COLO829 (cell line): ENCODE data around the gene ACER3.
"Not testable (repeated sequence)": the region's sequence is repeated elsewhere in the genome, so short reads cannot be mapped to it uniquely, and the experiment has no call there.

Experiments used
- DNase-seq: peaks from one replicate; pipeline ENCODE4 v3.0.0; 2012; ENCODE audit warnings: low spot score

The ACER3 gene

GRCh38 chr11:76995081-76995576 is 134.4 kb downstream of the ACER3 start:
- no peak for DNase-seq

GRCh38 chr11:76997512-76997911 is 136.8 kb downstream of the ACER3 start:
- no peak for DNase-seq

- DNase-seq: no peak
Observed at GRCh38 chr11:76999597-76999996, 138.9 kb downstream of the ACER3 start.

- DNase-seq: no peak
Observed at GRCh38 chr11:77001613-77002012, 140.9 kb downstream of the ACER3 start.

GRCh38 chr11:77002776-77003175 is 142.1 kb downstream of the ACER3 start:
- DNase-seq: no peak

GRCh38 chr11:77003963-77004362 is 143.2 kb downstream of the ACER3 start:
- DNase-seq: no peak

- DNase-seq: no peak
Observed at GRCh38 chr11:77009533-77010160, 148.9 kb downstream of the ACER3 start.

- no peak for DNase-seq
Observed at GRCh38 chr11:77014669-77015068, 154.0 kb downstream of the ACER3 start.

- not testable (repeated sequence) for DNase-seq
Observed at GRCh38 chr11:77018396-77018924, 157.7 kb downstream of the ACER3 start.

GRCh38 chr11:77019976-77020595 is 159.4 kb downstream of the ACER3 start:
- peak; percentile 34 for DNase-seq

GRCh38 chr11:77020734-77021133 is 160.0 kb downstream of the ACER3 start:
- no peak for DNase-seq

- no peak for DNase-seq
Observed at GRCh38 chr11:77024745-77025144, 164.0 kb downstream of the ACER3 start.

- DNase-seq: no peak
Observed at GRCh38 chr11:77026221-77026620, 165.5 kb downstream of the ACER3 start.

- no peak for DNase-seq
Observed at GRCh38 chr11:77026743-77027142, 166.0 kb downstream of the ACER3 start.

GRCh38 chr11:77027275-77027674 is 166.6 kb downstream of the ACER3 start:
- DNase-seq: no peak

- no peak for DNase-seq
Observed at GRCh38 chr11:77029829-77030228, 169.1 kb downstream of the ACER3 start.

GRCh38 chr11:77030834-77031414 is 170.2 kb downstream of the ACER3 start:
- no peak for DNase-seq

- no peak for DNase-seq
Observed at GRCh38 chr11:77031599-77031998, 170.9 kb downstream of the ACER3 start.

GRCh38 chr11:77035039-77035438 is 174.3 kb downstream of the ACER3 start:
- DNase-seq: no peak

- no peak for DNase-seq
Observed at GRCh38 chr11:77035580-77035979, 174.9 kb downstream of the ACER3 start.

GRCh38 chr11:77036398-77036797 is 175.7 kb downstream of the ACER3 start:
- no peak for DNase-seq

- no peak for DNase-seq
Observed at GRCh38 chr11:77037057-77037456, 176.3 kb downstream of the ACER3 start.
